Breast epithelium (tissue), 4 donors: Measurements from ENCODE around the gene UGT1A8. TPM values are rescaled to one million over a fixed set of nuclear protein-coding genes. Genes with fewer than 3 reads are reported as not detected.
"Not testable (repeated sequence)": the region's sequence is repeated elsewhere in the genome, so short reads cannot be mapped to it uniquely, and the experiment has no call there.

ENCODE experiments used
- DNase-seq, 2 donors: peaks; one replicate each; pipeline ENCODE4 v3.0.0-alpha.2; 2019; ENCODE audit warnings: low spot score in 2 of 2
- H3K27ac ChIP-seq, 2 donors: fragments of 200-600 bp; sonication (generic) in 1 of 2; one replicate each; pipeline ENCODE4 v1.5.1; 2016 to 2019; ENCODE audit warnings: mild to moderate bottlenecking in 1 of 2
- H3K27me3 ChIP-seq, 2 donors: fragments of 200-600 bp; sonication (generic) in 1 of 2; one replicate each; pipeline versions ENCODE4 v1.5.1 to v1.6.0; 2017 to 2019; ENCODE audit warnings: control low read depth in 1 of 2, mild to moderate bottlenecking in 1 of 2
- H3K36me3 ChIP-seq: fragments of 200-600 bp; one replicate; pipeline ENCODE4 v1.5.1; 2019
- H3K4me1 ChIP-seq, 2 donors: fragments of 200-600 bp; sonication (generic); one replicate each; pipeline ENCODE4 v1.5.1; 2016 to 2019; ENCODE audit warnings: control low read depth in 1 of 2
- H3K4me3 ChIP-seq, 3 donors: fragments of 200-600 bp; sonication (generic); 1 replicate in 2 of 3; 2 replicates in 1 of 3; pipeline ENCODE4 v1.5.1; 2016 to 2019; ENCODE audit warnings: mild to moderate bottlenecking in 3 of 3, moderate library complexity in 2 of 3
- H3K9me3 ChIP-seq, 2 donors: fragments of 200-600 bp; sonication (generic) in 1 of 2; one replicate each; pipeline ENCODE4 v1.5.1; 2016 to 2019; ENCODE audit warnings: control low read depth in 1 of 2
- POLR2A ChIP-seq: fragments of 450-650 bp; IDR thresholded peaks from one replicate; pipeline ENCODE4 v1.6.1; 2016; ENCODE audit warnings: antibody characterized with exemption, mild to moderate bottlenecking, moderate library complexity
- POLR2AphosphoS5 ChIP-seq, 3 donors: sonication (generic); formaldehyde crosslinking; IDR thresholded peaks; one replicate each; pipeline ENCODE4 v1.6.1; 2017; ENCODE audit warnings: antibody characterized with exemption in 3 of 3
- intact Hi-C: fragments of 100-400 bp; cut with DNase I; formaldehyde crosslinking; loops from one replicate; pipeline ENCODE4 v1.15.1; 2023; ENCODE audit warnings: low total_unique reads
- total RNA-seq, 3 donors: library from RNA; depleted of rRNA; stranded (reverse); fragments of >200 nt; gene quantifications; one replicate each; pipeline ENCODE4 v1.1.0, GENCODE V29; 2016
- TF ChIP-seq, protein P1 (sequence below), 3 donors: fragments of 450-650 bp; IDR thresholded peaks; one replicate each; pipeline ENCODE4 v1.5.1; 2016 to 2017; ENCODE audit warnings: antibody characterized with exemption in 3 of 3, mild to moderate bottlenecking in 3 of 3, moderate library complexity in 3 of 3

UGT1A8 gene
- total RNA-seq, 3 donors from 2014 or later, result not detected

DNA sequence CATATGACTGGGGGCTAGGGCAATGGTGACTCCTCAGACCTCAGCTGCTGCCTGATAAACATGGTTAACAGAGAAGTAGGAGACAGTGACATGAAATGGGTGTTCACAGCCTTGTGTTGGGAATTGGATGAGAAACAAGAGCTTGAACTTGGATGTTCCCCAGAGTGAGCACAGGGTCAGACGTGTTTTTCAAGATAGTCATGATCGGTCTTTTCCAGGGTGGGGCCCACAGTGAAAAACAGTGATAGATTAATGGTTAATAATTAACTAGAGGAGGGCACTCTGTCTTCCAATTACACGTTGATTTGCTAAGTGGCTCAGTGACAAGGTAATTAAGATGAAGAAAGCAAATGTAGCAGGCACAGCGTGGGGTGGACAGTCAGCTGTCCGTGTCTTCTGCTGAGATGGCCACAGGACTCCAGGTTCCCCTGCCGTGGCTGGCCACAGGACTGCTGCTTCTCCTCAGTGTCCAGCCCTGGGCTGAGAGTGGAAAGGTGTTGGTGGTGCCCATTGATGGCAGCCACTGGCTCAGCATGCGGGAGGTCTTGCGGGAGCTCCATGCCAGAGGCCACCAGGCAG lies 111.4 kb downstream of the UGT1A8 start, which contains the start of gene UGT1A3:
Gene UGT1A3, plus strand, starts transcription at position 320 of the 579 bp plus-strand sequence. Its CDS starts 85 bp downstream, at position 405.
- Histone ChIP-seq H3K4me3 (no peak within 1 kb of the TSS), H3K36me3 (no peaks in the 10 kb centered on the region), H3K27ac (no peak within 1 kb of the TSS), H3K9me3 (no peaks in the 10 kb centered on the region), H3K4me1 (no peaks in the 10 kb centered on the region), H3K27me3 (peaks cover 0 to 5% of the 10 kb centered on the region in 2 donors)
- DNase-seq, result no peak
- TF ChIP-seq POLR2A, result no peak
- TF ChIP-seq, protein P1, sequence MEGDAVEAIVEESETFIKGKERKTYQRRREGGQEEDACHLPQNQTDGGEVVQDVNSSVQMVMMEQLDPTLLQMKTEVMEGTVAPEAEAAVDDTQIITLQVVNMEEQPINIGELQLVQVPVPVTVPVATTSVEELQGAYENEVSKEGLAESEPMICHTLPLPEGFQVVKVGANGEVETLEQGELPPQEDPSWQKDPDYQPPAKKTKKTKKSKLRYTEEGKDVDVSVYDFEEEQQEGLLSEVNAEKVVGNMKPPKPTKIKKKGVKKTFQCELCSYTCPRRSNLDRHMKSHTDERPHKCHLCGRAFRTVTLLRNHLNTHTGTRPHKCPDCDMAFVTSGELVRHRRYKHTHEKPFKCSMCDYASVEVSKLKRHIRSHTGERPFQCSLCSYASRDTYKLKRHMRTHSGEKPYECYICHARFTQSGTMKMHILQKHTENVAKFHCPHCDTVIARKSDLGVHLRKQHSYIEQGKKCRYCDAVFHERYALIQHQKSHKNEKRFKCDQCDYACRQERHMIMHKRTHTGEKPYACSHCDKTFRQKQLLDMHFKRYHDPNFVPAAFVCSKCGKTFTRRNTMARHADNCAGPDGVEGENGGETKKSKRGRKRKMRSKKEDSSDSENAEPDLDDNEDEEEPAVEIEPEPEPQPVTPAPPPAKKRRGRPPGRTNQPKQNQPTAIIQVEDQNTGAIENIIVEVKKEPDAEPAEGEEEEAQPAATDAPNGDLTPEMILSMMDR (IDR thresholded peaks at IDR 0.05), result no peak
- no peak for TF ChIP-seq POLR2AphosphoS5 (IDR thresholded peaks at IDR 0.05)
- intact Hi-C loops, result no loop called here

DNA sequence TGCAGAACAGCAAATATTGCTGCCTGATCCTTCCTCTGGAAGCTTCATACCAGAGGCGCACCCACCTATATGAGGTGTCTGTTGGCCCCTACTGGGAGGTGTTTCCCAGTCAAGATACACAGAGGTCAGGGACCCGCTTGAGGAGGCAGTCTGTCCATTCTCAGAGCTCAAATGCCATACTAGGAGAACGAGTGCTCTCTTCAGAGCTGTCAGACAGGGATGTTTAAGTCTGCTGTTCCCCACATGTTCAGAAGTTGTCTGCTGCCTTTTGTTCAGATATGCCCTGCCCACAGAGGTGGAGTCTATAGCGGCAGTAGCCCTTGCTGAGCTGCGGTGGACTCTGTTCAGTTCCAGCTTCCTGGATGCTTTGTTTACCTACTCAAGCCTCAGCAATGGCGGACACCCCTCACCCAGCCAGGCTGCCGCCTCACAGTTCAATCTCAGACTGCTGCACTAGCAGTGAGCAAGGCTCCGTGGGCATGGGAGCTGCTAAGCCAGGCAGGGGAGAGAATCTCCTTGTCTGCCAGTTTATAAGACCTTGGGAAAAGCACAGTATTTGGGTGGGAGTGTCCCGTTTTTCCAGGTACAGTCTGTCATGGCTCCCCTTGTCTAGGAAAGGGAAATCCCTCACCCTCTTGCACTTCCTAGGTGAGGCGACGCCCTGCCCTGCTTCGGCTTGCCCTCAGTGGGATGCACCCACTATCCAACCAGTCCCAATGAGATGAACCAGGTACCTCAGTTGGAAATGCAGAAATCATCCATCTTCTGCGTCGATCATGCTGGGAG lies 119.6 kb downstream of the UGT1A8 start:
- H3K27me3 ChIP-seq, H3K4me3 ChIP-seq, H3K36me3 ChIP-seq, H3K27ac ChIP-seq, DNase-seq, intact Hi-C loops, H3K4me1 ChIP-seq, H3K9me3 ChIP-seq: not testable (repeated sequence)

DNA sequence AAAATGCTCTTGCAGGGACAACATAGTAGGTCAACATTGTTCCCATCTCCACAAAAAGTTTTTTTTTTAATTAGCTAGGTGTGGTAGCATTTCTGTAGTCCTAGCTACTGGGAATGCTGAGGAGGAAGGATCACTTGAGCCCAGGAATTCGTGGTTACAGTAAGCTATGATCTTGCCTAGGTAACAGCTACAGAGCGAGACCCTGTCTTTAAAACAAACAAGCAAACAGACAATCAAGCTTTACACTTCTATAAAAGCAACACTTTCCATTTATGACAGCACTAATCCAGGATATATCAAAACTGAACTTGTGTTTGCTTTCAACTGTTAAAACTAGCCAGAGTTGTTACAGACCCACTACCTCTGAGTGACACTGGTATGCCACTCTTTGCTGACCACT lies 123.4 kb downstream of the UGT1A8 start:
- no peaks in the 10 kb centered on the region for H3K27me3 ChIP-seq
- H3K36me3 ChIP-seq, result no peaks in the 10 kb centered on the region
- H3K4me1 ChIP-seq, result no peaks in the 10 kb centered on the region
- no peak overlapping the region for H3K27ac ChIP-seq
- intact Hi-C loops, result loop anchor here (5.0 kb wide), 1 partner anchor 146 kb away; no protein-coding TSS in a partner anchor
- no peak for TF ChIP-seq POLR2AphosphoS5 (IDR thresholded peaks at IDR 0.05)
- H3K9me3 ChIP-seq, result no peaks in the 10 kb centered on the region
- no peak overlapping the region for H3K4me3 ChIP-seq
- no peak for DNase-seq

DNA sequence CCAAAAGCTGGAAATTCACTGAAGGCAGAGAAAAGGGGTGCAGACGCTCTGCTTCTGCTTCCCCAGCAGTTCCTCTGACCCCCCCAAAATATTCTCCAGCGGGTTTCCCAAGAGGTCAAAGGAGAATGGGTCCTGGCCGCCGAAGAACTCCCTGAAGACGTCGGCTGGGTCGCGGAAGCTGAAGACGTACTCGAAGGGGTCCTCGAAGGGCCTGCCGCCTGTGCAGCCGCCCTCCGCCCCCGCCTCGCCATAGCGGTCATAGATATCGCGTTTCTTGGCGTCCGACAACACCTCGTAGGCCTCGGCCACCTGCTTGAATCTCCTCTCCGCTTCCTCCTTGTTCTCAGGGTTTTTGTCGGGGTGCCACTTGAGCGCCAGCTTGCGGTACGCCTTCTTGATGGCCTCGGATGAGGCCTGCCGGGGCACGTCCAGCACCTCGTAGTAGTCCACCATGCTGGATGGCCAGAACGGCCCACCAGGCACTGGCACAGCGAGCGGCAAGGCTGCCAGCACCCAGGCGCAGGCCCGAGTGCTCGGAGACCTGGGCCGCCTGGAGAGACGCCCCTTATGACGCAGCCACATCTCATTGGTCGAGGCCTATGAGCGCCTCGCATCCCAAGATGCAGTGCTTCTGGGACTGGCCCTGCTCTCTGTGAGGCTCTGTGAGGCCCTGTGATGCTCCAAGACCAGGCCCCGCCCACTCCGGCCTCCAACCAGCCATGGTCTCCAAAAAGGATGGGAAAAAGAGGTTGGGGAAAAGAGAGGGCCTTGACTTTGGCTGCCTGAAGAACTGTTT lies 126.2 kb downstream of the UGT1A8 start:
- Histone ChIP-seq H3K27me3 (no peaks in the 10 kb centered on the region), H3K4me1 (no peaks in the 10 kb centered on the region), H3K27ac (no peak overlapping the region), H3K4me3 (no peak overlapping the region), H3K36me3 (no peaks in the 10 kb centered on the region), H3K9me3 (no peaks in the 10 kb centered on the region)
- TF ChIP-seq POLR2AphosphoS5 (IDR thresholded peaks at IDR 0.05) (no peak), POLR2A (no peak)
- TF ChIP-seq, protein P1 (IDR thresholded peaks at IDR 0.05), result no peak
- DNase-seq, result no peak
- intact Hi-C loops, result loop anchor here (5.0 kb wide), 1 partner anchor 144 kb away; no protein-coding TSS in a partner anchor

DNA sequence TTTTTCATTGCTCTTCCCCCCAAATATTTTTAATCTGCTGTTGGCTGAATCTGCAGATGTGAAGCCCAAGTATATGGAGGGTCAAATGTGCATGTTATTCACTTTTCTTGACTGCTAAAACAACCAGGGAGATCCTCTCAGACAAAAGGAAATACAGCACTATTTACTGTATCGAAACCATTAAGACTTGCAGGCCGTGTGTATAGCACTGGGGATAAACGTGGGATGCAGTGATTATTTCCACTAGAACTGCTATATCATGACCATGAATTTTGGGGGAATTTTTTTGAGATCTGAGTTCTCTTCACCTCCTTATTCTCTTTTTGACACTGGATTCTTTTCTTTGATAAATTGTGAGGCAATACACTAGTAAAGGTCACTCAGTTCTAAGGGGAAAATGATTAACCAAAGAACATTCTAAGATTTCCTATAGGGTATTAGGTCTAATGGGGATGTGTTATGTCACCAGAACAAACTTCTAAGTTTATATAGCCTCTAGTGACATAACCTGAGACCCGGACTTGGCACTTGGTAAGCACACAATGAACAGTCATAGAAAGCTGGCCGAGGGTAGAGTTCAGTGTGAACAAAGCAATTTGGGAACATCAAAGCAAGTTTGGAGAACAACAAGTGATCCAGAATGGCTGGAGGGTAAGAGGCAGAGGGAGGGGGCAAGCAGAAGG lies 127.8 kb downstream of the UGT1A8 start:
- Histone ChIP-seq H3K4me1 (no peaks in the 10 kb centered on the region), H3K4me3 (no peak overlapping the region), H3K27ac (no peak overlapping the region), H3K27me3 (no peaks in the 10 kb centered on the region), H3K9me3 (peaks cover 0 to 2% of the 10 kb centered on the region in 2 donors), H3K36me3 (no peaks in the 10 kb centered on the region)
- intact Hi-C loops, result no loop called here
- no peak for DNase-seq
- TF ChIP-seq, protein P1 (IDR thresholded peaks at IDR 0.05), result no peak
- TF ChIP-seq POLR2A (no peak), POLR2AphosphoS5 (IDR thresholded peaks at IDR 0.05) (no peak)

DNA sequence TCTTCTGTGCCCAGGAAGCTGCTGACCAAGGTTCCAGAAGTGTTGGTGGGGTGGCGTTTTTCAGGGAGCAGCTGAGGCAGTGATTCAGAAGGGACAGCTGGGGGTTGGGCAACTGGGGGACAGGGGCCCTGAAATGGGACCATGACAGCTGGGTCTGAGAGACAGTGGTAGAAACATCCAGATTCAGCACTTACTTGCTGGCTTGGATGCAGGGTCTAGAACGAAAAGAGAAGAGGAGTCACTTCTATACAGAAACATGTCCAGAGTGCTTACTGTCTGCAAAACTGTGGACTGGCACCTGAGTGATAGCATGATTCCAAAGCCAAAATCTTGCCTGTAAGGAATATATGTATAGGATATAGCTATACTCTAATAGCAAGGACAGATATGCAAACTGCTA lies 128.4 kb downstream of the UGT1A8 start:
- intact Hi-C loops, H3K36me3 ChIP-seq, H3K27ac ChIP-seq, H3K27me3 ChIP-seq, H3K4me1 ChIP-seq, H3K4me3 ChIP-seq, DNase-seq, H3K9me3 ChIP-seq: not testable (repeated sequence)
